Measurements from ENCODE around the gene GNGT1.

- TF ChIP-seq TAF1 (IDR thresholded peaks at IDR 0.05; ENCODE audit: low read depth, low read length) (no peak), POLR2AphosphoS5 (IDR thresholded peaks at IDR 0.05; ENCODE audit: low read depth, low read length) (no peak)
These were observed 47.5 kb upstream of the GNGT1 start for GRCh38 chr7:93858857-93859256.
